OCI-LY1 (cell line): ENCODE measurements around the gene TMIGD1.

ENCODE experiments used
- H2AFZ ChIP-seq: fragments of 200-600 bp; sonication (generic), shearing (Covaris generic); 2 replicates; pipeline ENCODE4 v1.6.0; 2014; ENCODE audit warnings: antibody characterized with exemption, mild to moderate bottlenecking, low read length
- H3F3A ChIP-seq: fragments of 200-600 bp; sonication (generic), shearing (Covaris generic); 2 replicates; pipeline ENCODE4 v1.6.0; 2014; ENCODE audit warnings: mild to moderate bottlenecking, antibody characterized with exemption, low read length, moderate library complexity; ENCODE audit not compliant: insufficient read depth
- H3K27ac ChIP-seq: fragments of 200-600 bp; sonication (generic); 2 replicates; pipeline ENCODE4 v1.5.1; 2014; ENCODE audit warnings: low read length, mixed run types, mild to moderate bottlenecking, low read depth; ENCODE audit not compliant: poor library complexity, severe bottlenecking
- H3K27me3 ChIP-seq: fragments of 200-600 bp; sonication (generic); 2 replicates; pipeline ENCODE4 v1.6.0; 2014; ENCODE audit warnings: antibody characterized with exemption, mild to moderate bottlenecking, low read length, moderate library complexity; ENCODE audit not compliant: insufficient read depth
- H3K36me3 ChIP-seq: fragments of 200-600 bp; sonication (generic); 2 replicates; pipeline ENCODE4 v1.6.1; 2014; ENCODE audit warnings: mild to moderate bottlenecking, antibody characterized with exemption, low read length, moderate library complexity, mixed read lengths; ENCODE audit not compliant: insufficient read depth
- H3K4me1 ChIP-seq: fragments of 200-600 bp; sonication (generic); 2 replicates; pipeline ENCODE4 v1.5.1; 2014; ENCODE audit warnings: mild to moderate bottlenecking, low read length, moderate library complexity; ENCODE audit not compliant: insufficient read depth, severe bottlenecking
- H3K4me2 ChIP-seq: fragments of 200-600 bp; sonication (generic), shearing (Covaris generic); 2 replicates; pipeline ENCODE4 v1.6.1; 2014; ENCODE audit warnings: low read length
- H3K4me3 ChIP-seq: fragments of 200-600 bp; sonication (generic); 2 replicates; pipeline ENCODE4 v1.5.1; 2014; ENCODE audit warnings: low read length, low read depth, mild to moderate bottlenecking, mixed read lengths; ENCODE audit not compliant: poor library complexity, severe bottlenecking
- H3K79me2 ChIP-seq: fragments of 200-600 bp; shearing (Covaris generic); 2 replicates; pipeline ENCODE4 v1.6.1; 2016; ENCODE audit warnings: mixed run types, low read length, mixed read lengths; ENCODE audit not compliant: insufficient read depth
- H3K9ac ChIP-seq: fragments of 200-600 bp; sonication (generic), shearing (Covaris generic); 2 replicates; pipeline ENCODE4 v1.6.1; 2014; ENCODE audit warnings: mild to moderate bottlenecking, low read length, mixed read lengths
- H3K9me2 ChIP-seq: fragments of 200-600 bp; sonication (generic), shearing (Covaris generic); 2 replicates; pipeline ENCODE4 v1.6.1; 2014; ENCODE audit warnings: low read depth, mild to moderate bottlenecking, low read length, mixed read lengths
- H3K9me3 ChIP-seq: fragments of 200-600 bp; shearing (Covaris generic); 2 replicates; pipeline ENCODE4 v1.6.1; 2014; ENCODE audit warnings: low read length, mixed read lengths
- H4K20me1 ChIP-seq: fragments of 200-600 bp; sonication (generic), shearing (Covaris generic); 2 replicates; pipeline ENCODE4 v1.6.0; 2016; ENCODE audit warnings: mild to moderate bottlenecking, low read length; ENCODE audit not compliant: insufficient read depth
- EZH2 ChIP-seq: fragments of 200-600 bp; sonication (generic), shearing (Covaris generic); IDR thresholded peaks from 2 replicates; pipeline ENCODE4 v1.8.0; 2017; ENCODE audit warnings: borderline replicate concordance, mixed run types, mild to moderate bottlenecking, antibody characterized with exemption, low read length, moderate library complexity, mixed read lengths
- TF ChIP-seq, protein P1 (sequence below): fragments of 200-600 bp; sonication (generic), shearing (Covaris generic); IDR thresholded peaks from 2 replicates; pipeline ENCODE4 v1.5.1; 2017; ENCODE audit warnings: mild to moderate bottlenecking, antibody characterized with exemption, low read length, moderate library complexity, mixed read lengths

Gene TMIGD1

DNA sequence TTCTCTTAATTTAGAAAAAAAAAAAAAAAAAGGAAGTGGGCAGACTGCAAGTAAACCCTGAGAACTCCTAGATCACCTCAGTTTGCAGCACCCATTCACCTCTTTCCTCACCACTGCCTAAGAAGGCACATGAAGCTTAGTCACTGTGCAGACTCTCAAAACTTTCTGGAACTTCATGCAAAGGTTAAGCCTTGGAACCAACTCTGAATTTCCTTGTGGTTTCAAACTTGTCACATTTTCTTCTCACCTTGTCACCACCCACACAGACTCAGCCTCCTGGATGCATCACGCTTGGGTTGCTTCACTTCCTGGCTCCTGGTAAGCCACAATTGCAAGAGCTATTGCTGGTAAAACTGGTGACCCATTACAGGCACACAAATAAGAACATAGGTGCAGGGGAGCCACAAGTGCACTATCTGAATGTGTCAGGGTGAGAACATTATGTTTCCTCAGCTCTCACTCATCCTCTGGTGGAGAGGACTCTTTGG, 29.9 kb upstream of the TMIGD1 start:
- Histone ChIP-seq H3K9ac (no peak overlapping the region), H3K4me2 (no peak overlapping the region), H3K4me3 (no peak overlapping the region), H3K79me2 (no peaks in the 10 kb centered on the region), H3K27me3 (0 out of 2 replicates have a peak, but pooled peaks cover 3% of the 10 kb centered on the region), H3K27ac (no peak overlapping the region), H3K9me2 (no peaks in the 10 kb centered on the region), H3F3A (no peaks in the 10 kb centered on the region), H3K9me3 (peaks cover 8% of the 10 kb centered on the region), H3K4me1 (peaks cover 16% of the 10 kb centered on the region), H2AFZ (no peak overlapping the region), H3K36me3 (no peaks in the 10 kb centered on the region; the same call in 1 of the 2 replicates), H4K20me1 (no peaks in the 10 kb centered on the region)
- TF ChIP-seq, protein P1, sequence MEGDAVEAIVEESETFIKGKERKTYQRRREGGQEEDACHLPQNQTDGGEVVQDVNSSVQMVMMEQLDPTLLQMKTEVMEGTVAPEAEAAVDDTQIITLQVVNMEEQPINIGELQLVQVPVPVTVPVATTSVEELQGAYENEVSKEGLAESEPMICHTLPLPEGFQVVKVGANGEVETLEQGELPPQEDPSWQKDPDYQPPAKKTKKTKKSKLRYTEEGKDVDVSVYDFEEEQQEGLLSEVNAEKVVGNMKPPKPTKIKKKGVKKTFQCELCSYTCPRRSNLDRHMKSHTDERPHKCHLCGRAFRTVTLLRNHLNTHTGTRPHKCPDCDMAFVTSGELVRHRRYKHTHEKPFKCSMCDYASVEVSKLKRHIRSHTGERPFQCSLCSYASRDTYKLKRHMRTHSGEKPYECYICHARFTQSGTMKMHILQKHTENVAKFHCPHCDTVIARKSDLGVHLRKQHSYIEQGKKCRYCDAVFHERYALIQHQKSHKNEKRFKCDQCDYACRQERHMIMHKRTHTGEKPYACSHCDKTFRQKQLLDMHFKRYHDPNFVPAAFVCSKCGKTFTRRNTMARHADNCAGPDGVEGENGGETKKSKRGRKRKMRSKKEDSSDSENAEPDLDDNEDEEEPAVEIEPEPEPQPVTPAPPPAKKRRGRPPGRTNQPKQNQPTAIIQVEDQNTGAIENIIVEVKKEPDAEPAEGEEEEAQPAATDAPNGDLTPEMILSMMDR = no peak
- TF ChIP-seq EZH2 = no peak

DNA sequence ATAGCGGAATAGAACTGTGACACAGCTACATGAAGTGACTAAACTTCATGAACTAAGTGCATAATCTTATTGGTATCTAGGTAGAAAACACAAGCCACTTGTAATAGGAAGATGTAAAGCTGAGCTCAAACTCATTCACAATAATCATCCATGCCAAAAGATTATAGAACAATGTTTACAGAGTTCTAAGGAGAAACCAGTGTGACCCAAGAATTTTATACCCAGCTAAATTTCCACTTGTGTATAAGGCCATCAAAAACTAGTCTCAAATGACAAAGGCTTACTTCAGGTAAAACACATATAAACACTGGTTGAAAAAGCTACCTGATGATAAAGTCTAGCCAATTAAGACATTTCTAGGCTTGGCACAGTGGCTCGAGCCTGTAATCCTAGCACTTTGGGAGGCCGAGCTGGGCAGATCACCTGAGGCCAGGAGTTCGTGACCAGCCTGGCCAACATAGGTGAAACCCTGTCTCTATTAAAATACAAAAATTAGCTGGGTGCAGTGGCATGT, 28.0 kb upstream of the TMIGD1 start:
- H3K9me3 ChIP-seq = peaks cover 8% of the 10 kb centered on the region
- H3K4me2 ChIP-seq = no peak overlapping the region
- no peak overlapping the region for H3K27ac ChIP-seq
- no peak overlapping the region for H3K4me3 ChIP-seq
- no peaks in the 10 kb centered on the region for H4K20me1 ChIP-seq
- H3K36me3 ChIP-seq = no peaks in the 10 kb centered on the region; the same call in 1 of the 2 replicates
- no peaks in the 10 kb centered on the region for H3F3A ChIP-seq
- H3K4me1 ChIP-seq = peaks cover 7% of the 10 kb centered on the region
- H3K79me2 ChIP-seq = no peaks in the 10 kb centered on the region
- no peak for TF ChIP-seq EZH2
- TF ChIP-seq, protein P1 = no peak
- H2AFZ ChIP-seq = no peak overlapping the region
- H3K9me2 ChIP-seq = no peaks in the 10 kb centered on the region
- H3K27me3 ChIP-seq = 0 out of 2 replicates have a peak, but pooled peaks cover 3% of the 10 kb centered on the region
- H3K9ac ChIP-seq = no peak overlapping the region

DNA sequence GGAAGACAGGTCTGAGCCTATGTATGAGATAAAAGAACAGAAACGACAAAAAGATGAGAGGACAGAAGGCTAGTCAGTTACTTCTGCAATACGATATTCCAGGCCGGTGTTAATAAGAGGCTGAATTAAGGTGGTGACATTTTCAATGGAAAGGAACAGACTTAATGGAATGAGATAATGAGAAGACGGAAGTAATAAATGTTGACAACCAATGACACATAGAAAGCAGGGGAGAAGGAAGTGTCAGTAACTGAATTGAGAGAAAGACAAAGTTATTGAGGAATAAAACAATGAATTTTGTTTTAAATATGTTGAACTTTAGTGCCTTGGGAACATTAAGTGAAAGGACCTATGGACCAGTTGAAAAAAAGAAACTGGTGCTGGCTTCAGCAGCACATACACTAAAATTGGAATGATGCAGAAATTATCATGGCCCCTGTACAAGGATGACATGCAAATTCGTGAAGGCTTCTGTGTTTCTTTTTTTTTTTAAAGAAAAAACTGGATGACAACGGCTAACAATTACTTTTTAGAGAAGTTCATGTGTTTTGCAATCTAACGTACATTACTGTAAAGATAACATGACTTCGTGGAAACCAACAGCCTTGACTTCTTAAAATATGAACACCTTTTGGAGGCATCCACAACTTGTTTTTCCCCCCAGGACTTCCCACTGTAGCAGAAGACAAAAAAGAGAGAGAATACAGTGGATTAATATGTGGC, 26.4 kb upstream of the TMIGD1 start:
- H3K27ac ChIP-seq = no peak overlapping the region
- H3K9me2 ChIP-seq = no peaks in the 10 kb centered on the region
- H3K4me1 ChIP-seq = peaks cover 7% of the 10 kb centered on the region
- H3K27me3 ChIP-seq = no peaks in the 10 kb centered on the region
- H3K9me3 ChIP-seq = peaks cover 8% of the 10 kb centered on the region
- no peak overlapping the region for H3K9ac ChIP-seq
- TF ChIP-seq, protein P1 = no peak
- no peak for TF ChIP-seq EZH2
- no peaks in the 10 kb centered on the region for H4K20me1 ChIP-seq
- no peak overlapping the region for H2AFZ ChIP-seq
- H3K79me2 ChIP-seq = no peaks in the 10 kb centered on the region
- no peaks in the 10 kb centered on the region for H3F3A ChIP-seq
- H3K4me3 ChIP-seq = no peak overlapping the region
- H3K36me3 ChIP-seq = no peaks in the 10 kb centered on the region; the same call in 1 of the 2 replicates
- H3K4me2 ChIP-seq = no peak overlapping the region
